CD14-positive monocyte (primary cell): ENCODE measurements around the gene PIP5K1C. TPM values are rescaled to one million over a fixed set of nuclear protein-coding genes. Genes with fewer than 3 reads are reported as not detected.
A peak's percentile ranks its signal among the peaks of the same experiment; 100 is the strongest.

Experiments
- DNase-seq, 3 donors: peaks; one replicate each; pipeline ENCODE4 v3.0.0-alpha.2; 2011 to 2022
- H2AFZ ChIP-seq: 2 replicates; pipeline ENCODE4 v1.6.0; 2012; ENCODE audit warnings: mild to moderate bottlenecking, low read depth, low read length, inconsistent platforms; ENCODE audit not compliant: insufficient read depth, poor library complexity, severe bottlenecking
- H3K27ac ChIP-seq, 2 donors: 1 replicate in 1 of 2; 2 replicates in 1 of 2; pipeline ENCODE4 v1.5.1; 2012 to 2013; ENCODE audit warnings: low read length in 2 of 2, control low read depth in 1 of 2, inconsistent platforms in 1 of 2, low read depth in 1 of 2, mild to moderate bottlenecking in 1 of 2
- H3K27me3 ChIP-seq, 2 donors: one replicate each; pipeline versions ENCODE4 v1.6.0 to v1.6.1; 2011 to 2013; ENCODE audit warnings: low read length in 2 of 2; ENCODE audit not compliant: control insufficient read depth in 2 of 2, insufficient read depth in 2 of 2
- H3K36me3 ChIP-seq, 2 donors: replicated peaks in 1 of 2; 1 replicate in 1 of 2; 2 replicates in 1 of 2; pipeline versions ENCODE4 v1.5.1 to v1.6.1; 2012 to 2013; ENCODE audit warnings: low read length in 2 of 2, control low read depth in 1 of 2, inconsistent platforms in 1 of 2, mild to moderate bottlenecking in 1 of 2; ENCODE audit not compliant: insufficient read depth in 2 of 2, control insufficient read depth in 1 of 2
- H3K4me1 ChIP-seq, 2 donors: 1 replicate in 1 of 2; 2 replicates in 1 of 2; pipeline versions ENCODE4 v1.5.1 to v1.6.1; 2012 to 2013; ENCODE audit warnings: low read length in 2 of 2, control low read depth in 1 of 2, inconsistent platforms in 1 of 2, mild to moderate bottlenecking in 1 of 2, moderate library complexity in 1 of 2; ENCODE audit not compliant: insufficient read depth in 2 of 2, control insufficient read depth in 1 of 2
- H3K4me2 ChIP-seq: replicated peaks from 2 replicates; pipeline ENCODE3; 2012; ENCODE audit warnings: low read length, moderate library complexity, mild to moderate bottlenecking; ENCODE audit not compliant: poor library complexity, severe bottlenecking; ENCODE audit errors: extremely low read depth
- H3K4me3 ChIP-seq, 3 experiments: fragments of 200-600 bp in 1 of 3; sonication (generic) in 1 of 3; replicated peaks in 1 of 3; 1 replicate in 2 of 3; 2 replicates in 1 of 3; pipeline ENCODE4 v1.5.1; 2011 to 2013; ENCODE audit warnings: low read length in 3 of 3, mild to moderate bottlenecking in 3 of 3, control low read depth in 2 of 3, low read depth in 2 of 3, inconsistent platforms in 1 of 3, moderate library complexity in 1 of 3
- H3K79me2 ChIP-seq: 2 replicates; pipeline ENCODE4 v1.6.0; 2012; ENCODE audit warnings: mild to moderate bottlenecking, control low read depth, inconsistent platforms, low read length, moderate library complexity; ENCODE audit not compliant: insufficient read depth
- H3K9ac ChIP-seq: 2 replicates; pipeline ENCODE4 v1.6.0; 2017; ENCODE audit warnings: low read length, mild to moderate bottlenecking; ENCODE audit not compliant: insufficient read depth, poor library complexity, severe bottlenecking
- H3K9me3 ChIP-seq, 2 donors: replicated peaks in 1 of 2; 1 replicate in 1 of 2; 2 replicates in 1 of 2; pipeline versions ENCODE4 v1.5.1 to v1.6.1; 2012 to 2013; ENCODE audit warnings: low read length in 2 of 2, control low read depth in 1 of 2; ENCODE audit not compliant: control insufficient read depth in 1 of 2, insufficient read depth in 1 of 2
- H4K20me1 ChIP-seq: 2 replicates; pipeline ENCODE4 v1.6.0; 2012; ENCODE audit warnings: mild to moderate bottlenecking, low read length, control low read depth, moderate library complexity; ENCODE audit not compliant: insufficient read depth
- H3K27ac Mint-ChIP-seq, 7 donors: one replicate each; pipeline ENCODE4 v1.8.0; 2020; ENCODE audit warnings: mild to moderate bottlenecking in 7 of 7, mixed read lengths in 7 of 7, moderate library complexity in 6 of 7, inconsistent platforms in 2 of 7
- H3K27me3 Mint-ChIP-seq, 3 donors: one replicate each; pipeline ENCODE4 v1.8.0; 2021 to 2022; ENCODE audit warnings: low read depth in 3 of 3, mild to moderate bottlenecking in 3 of 3, mixed read lengths in 3 of 3, moderate library complexity in 3 of 3, inconsistent platforms in 1 of 3
- H3K36me3 Mint-ChIP-seq, 2 donors: one replicate each; pipeline ENCODE4 v1.8.0; 2020; ENCODE audit warnings: mixed read lengths in 2 of 2, inconsistent platforms in 1 of 2, mild to moderate bottlenecking in 1 of 2
- H3K4me1 Mint-ChIP-seq: one replicate; pipeline ENCODE4 v1.8.0; 2020; ENCODE audit warnings: mild to moderate bottlenecking, mixed read lengths
- H3K4me3 Mint-ChIP-seq, 2 donors: one replicate each; pipeline ENCODE4 v1.8.0; 2020; ENCODE audit warnings: mild to moderate bottlenecking in 2 of 2, mixed read lengths in 2 of 2, moderate library complexity in 1 of 2
- H3K9me3 Mint-ChIP-seq, 7 donors: one replicate each; pipeline ENCODE4 v1.8.0; 2020 to 2022; ENCODE audit warnings: mixed read lengths in 7 of 7, mild to moderate bottlenecking in 6 of 7, moderate library complexity in 6 of 7, inconsistent platforms in 2 of 7
- WGBS: methylation state at CpG from one replicate; pipeline ENCODE4 v1.1.5; 2013; ENCODE audit warnings: missing lambda C conversion rate; ENCODE audit not compliant: insufficient coverage; 5-methylcytosine and 5-hydroxymethylcytosine counted together
- intact Hi-C, 2 donors: fragments of 100-400 bp; cut with micrococcal nuclease; formaldehyde crosslinking; loops; one replicate each; pipeline versions ENCODE4 v1.15.0 to v1.15.1; 2023
- polyA plus RNA-seq, 3 donors: library from polyadenylated mRNA; depleted of rRNA in 1 of 3; unstranded in 2 of 3; stranded (reverse) in 1 of 3; fragments of 300-500 nt in 2 of 3; fragments of >200 nt in 1 of 3; fragmentation: Illumina TruSeq in 2 of 3; gene quantifications; 1 replicate in 2 of 3; 2 replicates in 1 of 3; pipeline ENCODE4 v1.2.3, GENCODE V29; 2012 to 2021
- TF ChIP-seq, protein P1 (sequence below): fragments of 200-600 bp; IDR thresholded peaks from one replicate; pipeline ENCODE4 v1.8.0; 2022; ENCODE audit warnings: antibody characterized with exemption, mild to moderate bottlenecking

Gene PIP5K1C
- polyA plus RNA-seq, 3 donors = 6.5 to 19.5 (median 10.1) TPM

DNA sequence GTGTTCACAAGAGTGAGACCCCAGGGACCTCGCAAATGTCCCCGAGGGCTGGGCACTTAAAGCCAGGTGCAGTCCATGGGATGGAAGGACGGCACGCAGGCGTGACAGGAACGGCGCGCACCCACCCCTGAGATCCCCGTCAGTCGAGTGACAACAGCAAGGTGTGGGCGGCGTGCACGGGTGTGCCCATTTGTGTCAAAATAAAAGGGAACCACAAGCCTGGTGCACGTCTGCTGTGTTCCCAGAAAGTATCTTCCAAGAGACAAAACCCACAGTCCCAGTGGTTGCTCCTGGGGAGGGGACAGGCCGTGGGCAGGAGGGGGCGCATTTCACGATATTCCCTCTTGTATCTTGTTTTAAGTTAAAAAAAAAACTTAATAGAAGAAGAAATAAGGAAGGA is 58.0 kb downstream of the PIP5K1C start:
- TF ChIP-seq, protein P1, sequence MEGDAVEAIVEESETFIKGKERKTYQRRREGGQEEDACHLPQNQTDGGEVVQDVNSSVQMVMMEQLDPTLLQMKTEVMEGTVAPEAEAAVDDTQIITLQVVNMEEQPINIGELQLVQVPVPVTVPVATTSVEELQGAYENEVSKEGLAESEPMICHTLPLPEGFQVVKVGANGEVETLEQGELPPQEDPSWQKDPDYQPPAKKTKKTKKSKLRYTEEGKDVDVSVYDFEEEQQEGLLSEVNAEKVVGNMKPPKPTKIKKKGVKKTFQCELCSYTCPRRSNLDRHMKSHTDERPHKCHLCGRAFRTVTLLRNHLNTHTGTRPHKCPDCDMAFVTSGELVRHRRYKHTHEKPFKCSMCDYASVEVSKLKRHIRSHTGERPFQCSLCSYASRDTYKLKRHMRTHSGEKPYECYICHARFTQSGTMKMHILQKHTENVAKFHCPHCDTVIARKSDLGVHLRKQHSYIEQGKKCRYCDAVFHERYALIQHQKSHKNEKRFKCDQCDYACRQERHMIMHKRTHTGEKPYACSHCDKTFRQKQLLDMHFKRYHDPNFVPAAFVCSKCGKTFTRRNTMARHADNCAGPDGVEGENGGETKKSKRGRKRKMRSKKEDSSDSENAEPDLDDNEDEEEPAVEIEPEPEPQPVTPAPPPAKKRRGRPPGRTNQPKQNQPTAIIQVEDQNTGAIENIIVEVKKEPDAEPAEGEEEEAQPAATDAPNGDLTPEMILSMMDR = no peak
- Histone ChIP-seq H3K4me3 (no peak overlapping the region), H3K9me3 (no peaks in the 10 kb centered on the region), H3K27me3 (no peaks in the 10 kb centered on the region), H3K79me2 (no peaks in the 10 kb centered on the region), H3K4me2 (no peak overlapping the region), H3K36me3 (peaks cover 75 to 87% of the 10 kb centered on the region in 2 donors), H4K20me1 (peaks cover 6% of the 10 kb centered on the region), H3K4me1 (no peaks in the 10 kb centered on the region), H3K9ac (no peak overlapping the region), H2AFZ (no peak overlapping the region), H3K27ac (no peak overlapping the region)
- intact Hi-C loops = no loop called here
- 95% methylated on average over 13 of the region's 17 CpGs for WGBS
- Mint-ChIP-seq H3K9me3 (peaks cover 0 to 4% (median 1%) of the 10 kb centered on the region in 7 donors), H3K27me3 (no peaks in the 10 kb centered on the region), H3K27ac (no peak overlapping the region), H3K36me3 (peaks cover 48 to 70% of the 10 kb centered on the region in 2 donors), H3K4me3 (no peak overlapping the region), H3K4me1 (no peaks in the 10 kb centered on the region)
- no peak for DNase-seq

DNA sequence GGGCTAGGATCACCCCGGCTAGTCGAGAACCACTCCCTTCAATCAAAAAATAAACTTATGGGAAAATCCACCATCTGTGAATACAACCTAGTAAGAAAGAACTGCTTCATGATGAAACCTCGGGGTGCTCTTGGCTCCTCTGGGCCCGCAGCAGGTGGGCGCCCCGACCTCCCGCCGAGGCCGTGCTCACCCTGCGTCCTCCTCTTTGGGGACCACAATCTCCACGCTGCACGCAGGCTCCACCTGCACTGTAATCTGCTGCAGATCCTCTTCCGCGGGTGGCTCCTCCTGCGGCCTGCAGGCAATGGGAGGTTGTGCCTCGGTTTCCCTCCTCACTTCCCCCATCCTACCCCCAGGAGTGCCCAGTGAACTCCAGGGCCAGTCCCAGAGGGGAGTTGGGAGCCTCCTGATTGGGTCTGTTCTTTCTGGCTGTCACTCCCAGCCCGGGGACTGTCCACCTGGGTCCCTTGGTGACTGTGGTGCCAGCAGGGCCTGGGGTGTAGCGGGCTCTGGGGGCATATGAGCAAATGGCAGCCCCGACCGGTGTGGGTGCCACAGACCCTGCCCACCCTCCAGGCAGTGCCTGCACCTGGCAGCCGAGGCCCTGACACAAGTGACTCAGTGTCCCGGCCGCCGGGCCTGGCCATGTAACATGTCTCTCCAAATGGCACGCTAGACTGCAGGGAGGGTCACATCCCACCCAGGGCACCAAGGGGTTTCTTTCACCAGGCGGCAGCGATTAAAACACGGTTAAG is 58.6 kb downstream of the PIP5K1C start:
- Mint-ChIP-seq H3K9me3 (peaks cover 0 to 4% (median 1%) of the 10 kb centered on the region in 7 donors), H3K36me3 (peaks cover 52 to 74% of the 10 kb centered on the region in 2 donors), H3K4me1 (no peaks in the 10 kb centered on the region), H3K4me3 (no peak overlapping the region), H3K27me3 (no peaks in the 10 kb centered on the region), H3K27ac (peak overlapping the region in 1 of 7 donors; percentile 8)
- H4K20me1 ChIP-seq = peaks cover 6% of the 10 kb centered on the region
- no peak overlapping the region for H3K4me3 ChIP-seq
- WGBS = 95% methylated on average over 26 of the region's 28 CpGs
- H3K27me3 ChIP-seq = no peaks in the 10 kb centered on the region
- H3K9ac ChIP-seq = no peak overlapping the region
- no peak for DNase-seq
- intact Hi-C loops = no loop called here
- H3K79me2 ChIP-seq = no peaks in the 10 kb centered on the region
- H3K27ac ChIP-seq = no peak overlapping the region
- no peak overlapping the region for H2AFZ ChIP-seq
- H3K9me3 ChIP-seq = no peaks in the 10 kb centered on the region
- H3K4me2 ChIP-seq = no peak overlapping the region
- no peaks in the 10 kb centered on the region for H3K4me1 ChIP-seq
- TF ChIP-seq, protein P1 = no peak
- peaks cover 81 to 87% of the 10 kb centered on the region in 2 donors for H3K36me3 ChIP-seq
